ENCODE results near the gene ZC3H14.
A peak's percentile ranks its signal among the peaks of the same experiment; 100 is the strongest.

ZC3H14 gene

GRCh38 chr14:88584451-88584850, 21.6 kb downstream of the ZC3H14 start (continued):
- TF ChIP-seq PRDM2 (tag by site-specific recombination; IDR thresholded peaks at IDR 0.05; ENCODE audit: borderline replicate concordance) (no peak), KLF8 (tag by site-specific recombination; IDR thresholded peaks at IDR 0.05) (no peak), ZNF121 (tag by site-specific recombination; IDR thresholded peaks at IDR 0.05) (no peak), SETDB1 (IDR thresholded peaks at IDR 0.05; ENCODE audit: insufficient read length, low read length) (no peak), ZIC2 (tag by site-specific recombination; IDR thresholded peaks at IDR 0.05) (peak; percentile 18; the same call in 1 of the 2 replicates), OSR2 (tag by site-specific recombination; IDR thresholded peaks at IDR 0.05) (peak; percentile 52; the same call in 1 of the 2 replicates), SP2 (tag by site-specific recombination; IDR thresholded peaks at IDR 0.05) (no peak), ZNF521 (tag by site-specific recombination; IDR thresholded peaks at IDR 0.05) (no peak), ZBTB44 (tag by site-specific recombination; IDR thresholded peaks at IDR 0.05) (peak; percentile 85), ZNF501 (tag by site-specific recombination; IDR thresholded peaks at IDR 0.05) (no peak), EGR2 (tag by site-specific recombination; IDR thresholded peaks at IDR 0.05; ENCODE audit: low read depth) (no peak), OVOL3 (tag by site-specific recombination; IDR thresholded peaks at IDR 0.05) (no peak)
- TF ChIP-seq, protein P1, sequence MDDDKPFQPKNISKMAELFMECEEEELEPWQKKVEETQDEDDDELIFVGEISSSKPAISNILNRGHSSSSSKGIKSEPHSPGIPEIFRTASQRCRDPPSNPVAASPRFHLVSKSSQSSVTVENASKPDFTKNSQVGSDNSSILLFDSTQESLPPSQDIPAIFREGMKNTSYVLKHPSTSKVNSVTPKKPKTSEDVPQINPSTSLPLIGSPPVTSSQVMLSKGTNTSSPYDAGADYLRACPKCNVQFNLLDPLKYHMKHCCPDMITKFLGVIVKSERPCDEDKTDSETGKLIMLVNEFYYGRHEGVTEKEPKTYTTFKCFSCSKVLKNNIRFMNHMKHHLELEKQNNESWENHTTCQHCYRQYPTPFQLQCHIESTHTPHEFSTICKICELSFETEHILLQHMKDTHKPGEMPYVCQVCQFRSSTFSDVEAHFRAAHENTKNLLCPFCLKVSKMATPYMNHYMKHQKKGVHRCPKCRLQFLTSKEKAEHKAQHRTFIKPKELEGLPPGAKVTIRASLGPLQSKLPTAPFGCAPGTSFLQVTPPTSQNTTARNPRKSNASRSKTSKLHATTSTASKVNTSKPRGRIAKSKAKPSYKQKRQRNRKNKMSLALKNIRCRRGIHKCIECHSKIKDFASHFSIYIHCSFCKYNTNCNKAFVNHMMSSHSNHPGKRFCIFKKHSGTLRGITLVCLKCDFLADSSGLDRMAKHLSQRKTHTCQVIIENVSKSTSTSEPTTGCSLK (tag by site-specific recombination; IDR thresholded peaks at IDR 0.05), result no peak
- TF ChIP-seq, protein P2, sequence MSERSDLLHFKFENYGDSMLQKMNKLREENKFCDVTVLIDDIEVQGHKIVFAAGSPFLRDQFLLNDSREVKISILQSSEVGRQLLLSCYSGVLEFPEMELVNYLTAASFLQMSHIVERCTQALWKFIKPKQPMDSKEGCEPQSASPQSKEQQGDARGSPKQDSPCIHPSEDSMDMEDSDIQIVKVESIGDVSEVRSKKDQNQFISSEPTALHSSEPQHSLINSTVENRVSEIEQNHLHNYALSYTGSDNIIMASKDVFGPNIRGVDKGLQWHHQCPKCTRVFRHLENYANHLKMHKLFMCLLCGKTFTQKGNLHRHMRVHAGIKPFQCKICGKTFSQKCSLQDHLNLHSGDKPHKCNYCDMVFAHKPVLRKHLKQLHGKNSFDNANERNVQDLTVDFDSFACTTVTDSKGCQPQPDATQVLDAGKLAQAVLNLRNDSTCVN (tag by site-specific recombination; optimal IDR thresholded peaks at IDR 0.05), result no peak

DNA sequence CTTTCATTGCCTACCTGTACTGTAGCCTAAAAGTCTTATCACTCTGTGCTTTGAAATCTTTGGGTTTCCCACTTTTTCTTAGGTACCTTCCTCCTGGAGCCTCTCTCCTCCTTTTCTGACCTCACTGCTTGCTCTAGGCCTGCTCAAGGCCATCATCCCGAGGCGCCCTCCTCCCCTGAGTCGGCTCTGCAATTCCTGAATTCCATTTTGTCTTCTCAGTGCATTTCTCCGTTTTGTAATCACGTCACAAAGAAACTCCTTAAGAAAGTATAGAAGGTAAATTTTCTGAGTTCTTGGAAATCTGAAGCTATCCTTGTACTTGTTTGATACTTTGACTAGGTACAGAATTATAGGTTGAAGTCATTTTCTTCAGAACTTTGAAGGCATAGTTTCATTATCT, 25.2 kb downstream of the ZC3H14 start:
- ChIA-PET POLR2A (no interaction called here), CTCF (no interaction called here)
- H3K4me3 ChIP-seq (ENCODE audit: low read depth, low read length), result no peak overlapping the region

More for the DNA sequence above, 25.2 kb downstream of the ZC3H14 start:
- Histone ChIP-seq H3K9me3 (ENCODE audit: control insufficient read depth, insufficient read depth, low read depth, low read length) (no peaks in the 10 kb centered on the region), H3K4me1 (ENCODE audit: control insufficient read depth, insufficient read depth, low read length) (no peaks in the 10 kb centered on the region), H3K36me3 (ENCODE audit: control insufficient read depth in 2 of 2, insufficient read depth in 1 of 2, low read length in 2 of 2) (peaks cover 67 to 87% of the 10 kb centered on the region in 2 experiments), H3K27ac (ENCODE audit: extremely low read depth, low read depth, low read length) (no peak overlapping the region)
- TF ChIP-seq ZBTB44 (tag by site-specific recombination; IDR thresholded peaks at IDR 0.05) (no peak), ZNF501 (tag by site-specific recombination; IDR thresholded peaks at IDR 0.05) (no peak), ZNF433 (tag by site-specific recombination; IDR thresholded peaks at IDR 0.05; ENCODE audit: low read depth) (no peak), ZNF175 (tag by site-specific recombination; IDR thresholded peaks at IDR 0.05) (no peak), SETDB1 (IDR thresholded peaks at IDR 0.05; ENCODE audit: insufficient read length, low read length) (no peak), ZNF18 (tag by site-specific recombination; IDR thresholded peaks at IDR 0.05) (no peak), ZNF404 (tag by site-specific recombination; IDR thresholded peaks at IDR 0.05) (no peak), ZBTB20 (tag by site-specific recombination; IDR thresholded peaks at IDR 0.05) (no peak)

All from HEK293 (cell line).